Left cardiac atrium (tissue), 4 donors: Measurements from ENCODE around the gene AKAIN1. TPM values are rescaled to one million over a fixed set of nuclear protein-coding genes. Genes with fewer than 3 reads are reported as not detected.
A peak's percentile ranks its signal among the peaks of the same experiment; 100 is the strongest.

ENCODE experiments used
- ATAC-seq, 2 donors: fragments of 200-7000 bp; cut with Tn5 transposase; one replicate each; pipeline ENCODE4 v1.9.1; 2020; ENCODE audit warnings: mild to moderate bottlenecking in 2 of 2, moderate library complexity in 2 of 2
- DNase-seq: peaks from one replicate; pipeline ENCODE4 v3.0.0-alpha.2; 2020
- intact Hi-C, 2 donors: fragments of 100-400 bp; cut with DNase I; formaldehyde crosslinking; loops; one replicate each; pipeline versions ENCODE4 v1.14.1 to v1.15.1; 2022 to 2023
- long read RNA-seq: library from polyadenylated mRNA; unstranded; transcript quantifications from one replicate; pipeline ENCODE4 v2.0.0, GENCODE V29; 2021
- total RNA-seq, 2 donors: library from RNA; stranded (reverse); fragmentation: NEBNext Ultra II Directional; extraction: Animal tissue kit (Norgen Biotek cat#: 25700); gene quantifications; one replicate each; pipeline ENCODE4 v1.2.1, GENCODE V29; 2021
- donor health status: DM: no; HTN: yes; CAD: no.
- donor health status: DM: no; HTN: yes; CAD: no; lungs with severe emphysema.
- donor health status: DM: yes; HTN: yes; CAD: no.
- donor health status: Dilated cardiomyopathy.

The AKAIN1 gene, protein sequence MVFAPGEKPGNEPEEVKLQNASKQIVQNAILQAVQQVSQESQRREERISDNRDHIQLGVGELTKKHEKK
- total RNA-seq: not detected
- long read RNA-seq: 0 reads

DNA sequence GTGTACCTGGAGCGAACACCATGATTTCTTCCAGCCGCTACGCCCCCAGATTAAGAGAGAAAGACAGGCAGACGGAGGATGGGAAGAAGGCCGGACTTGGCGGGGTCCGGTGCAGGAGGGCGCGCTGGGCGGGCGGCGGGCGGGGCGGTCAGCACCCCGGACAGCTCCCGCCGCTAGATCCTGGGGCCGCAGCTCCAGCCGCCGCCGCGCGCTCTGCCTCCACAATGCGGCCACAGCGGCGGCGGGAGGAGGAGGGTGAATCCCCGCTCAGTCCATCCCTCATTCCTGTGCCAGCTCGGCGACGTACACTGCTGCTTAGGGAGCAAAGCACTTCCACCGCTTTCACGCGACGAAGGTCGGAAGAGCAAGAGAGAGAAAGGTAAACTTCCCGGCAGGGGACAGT lies at the start of gene AKAIN1:
Gene AKAIN1, minus strand, starts transcription at position 226 of the 403 bp plus-strand sequence. Its CDS starts 204 bp downstream, at position 22.
- intact Hi-C loops: no loop called here
- DNase-seq (peak; percentile 38), ATAC-seq (peak; percentile 90 to 96)

- intact Hi-C loops: no loop called here
- ATAC-seq: no peak
- DNase-seq: no peak
Observed at GRCh38 chr18:5244941-5245340, 47.9 kb upstream of the AKAIN1 start.

DNA sequence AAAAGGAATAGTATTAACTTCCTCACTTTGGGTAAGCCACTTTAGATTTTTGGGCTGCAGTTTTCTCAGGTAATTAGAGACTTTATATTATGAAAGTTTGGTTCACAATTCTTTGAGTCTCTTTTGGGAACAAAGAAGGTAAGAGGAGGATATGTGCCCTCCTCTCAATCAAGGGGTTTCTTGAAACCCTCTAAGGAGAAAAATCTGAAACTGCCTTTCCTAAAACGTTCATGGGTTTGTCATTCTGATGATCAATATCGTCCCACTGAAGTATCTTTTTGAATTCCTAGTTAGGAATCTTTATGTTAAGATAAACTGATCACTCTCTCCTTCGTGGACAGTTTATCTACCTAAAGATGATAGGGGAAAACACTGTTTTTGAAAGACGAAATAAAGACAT lies 42.4 kb upstream of the AKAIN1 start:
- intact Hi-C loops: no loop called here
- DNase-seq (no peak), ATAC-seq (no peak)

- DNase-seq (peak; percentile 51), ATAC-seq (peak; percentile 61 to 80)
- intact Hi-C loops: no loop called here
Observed at GRCh38 chr18:5238371-5238976, 41.4 kb upstream of the AKAIN1 start.

DNA sequence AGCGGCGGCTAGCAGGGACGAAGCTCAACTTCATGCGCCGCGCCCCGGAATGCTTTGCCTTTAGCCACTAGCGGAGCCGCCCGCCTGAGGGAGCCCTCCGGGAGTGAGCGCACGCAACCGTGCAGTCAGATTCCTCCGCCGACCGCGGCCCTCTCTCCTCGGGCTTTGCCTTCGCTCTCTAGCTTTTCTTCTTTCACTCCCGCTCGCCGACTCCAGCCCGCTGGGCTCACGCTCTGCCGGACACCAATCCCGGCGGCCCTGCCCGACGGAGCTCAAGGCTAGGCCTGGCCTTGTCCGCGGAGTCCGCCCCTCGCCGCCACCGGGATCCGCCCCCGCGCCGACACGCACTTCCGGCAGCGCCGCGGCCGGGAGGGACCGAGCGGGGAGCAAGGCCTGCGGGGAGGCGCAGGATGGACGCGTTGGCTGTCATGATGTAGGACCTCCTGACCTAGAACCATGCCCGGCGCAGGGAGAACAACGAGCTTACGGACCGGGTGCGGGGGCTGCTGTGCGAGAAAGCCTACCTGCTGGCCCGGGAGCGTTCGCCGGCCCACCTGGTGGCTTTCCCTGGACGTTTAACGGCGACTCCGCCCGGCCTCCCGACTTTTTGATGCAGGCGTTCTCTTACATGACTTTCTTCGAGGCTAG lies 40.8 kb upstream of the AKAIN1 start:
- ATAC-seq (peak; percentile 98 to 99), DNase-seq (peak; percentile 90)
- intact Hi-C loops: loop anchor here in 1 of 2 donors (2.0 kb wide), 1 partner anchor 57 kb away; the partner anchor contains the start of gene ZBTB14

GRCh38 chr18:5237083-5237722 lies 40.1 kb upstream of the AKAIN1 start:
- DNase-seq (peak; percentile 21), ATAC-seq (peak; percentile 46 to 66)
- intact Hi-C loops: loop anchor here in 1 of 2 donors (2.0 kb wide), 1 partner anchor 58 kb away; the partner anchor contains the start of gene ZBTB14

DNA sequence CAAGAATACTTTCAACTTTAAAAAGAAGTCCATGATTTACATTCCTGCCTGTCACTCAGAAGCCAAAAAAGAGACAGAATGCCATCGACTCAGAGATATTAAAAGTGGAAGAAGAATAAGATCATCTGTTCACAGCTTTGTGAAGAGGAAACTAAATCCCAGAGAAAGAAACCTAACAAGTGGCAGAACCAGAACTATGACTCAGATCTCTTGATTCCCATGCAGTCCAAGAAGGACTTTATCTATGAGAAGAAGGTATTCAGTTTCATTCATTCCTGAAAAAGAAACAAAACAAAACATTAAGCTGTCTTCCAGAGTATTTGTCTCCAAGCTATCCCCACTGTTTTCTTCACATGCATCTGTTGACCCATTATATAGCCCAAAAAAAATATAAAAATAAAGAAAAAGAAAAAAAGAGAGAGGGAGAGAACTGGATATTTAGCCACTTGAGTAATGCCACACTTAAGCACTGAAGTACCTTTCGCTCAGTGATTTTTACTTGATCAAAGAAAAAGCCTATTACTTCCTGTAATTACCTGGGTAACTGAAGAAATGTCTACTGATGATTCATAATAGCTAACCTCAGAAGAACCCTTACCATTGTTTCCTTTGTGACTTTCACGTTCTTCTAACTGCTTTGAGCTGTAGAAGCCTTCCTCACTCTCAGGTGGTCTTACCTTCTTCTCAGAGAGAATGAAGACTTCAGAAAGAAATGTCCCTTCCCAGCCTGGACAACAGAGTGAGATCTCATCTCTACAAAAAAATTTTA lies 17.7 kb upstream of the AKAIN1 start:
- intact Hi-C loops: no loop called here
- DNase-seq: no peak
- ATAC-seq: no peak

- no peak for DNase-seq
- ATAC-seq: no peak
- intact Hi-C loops: no loop called here
Observed at GRCh38 chr18:5207471-5208150, 10.6 kb upstream of the AKAIN1 start.

DNA sequence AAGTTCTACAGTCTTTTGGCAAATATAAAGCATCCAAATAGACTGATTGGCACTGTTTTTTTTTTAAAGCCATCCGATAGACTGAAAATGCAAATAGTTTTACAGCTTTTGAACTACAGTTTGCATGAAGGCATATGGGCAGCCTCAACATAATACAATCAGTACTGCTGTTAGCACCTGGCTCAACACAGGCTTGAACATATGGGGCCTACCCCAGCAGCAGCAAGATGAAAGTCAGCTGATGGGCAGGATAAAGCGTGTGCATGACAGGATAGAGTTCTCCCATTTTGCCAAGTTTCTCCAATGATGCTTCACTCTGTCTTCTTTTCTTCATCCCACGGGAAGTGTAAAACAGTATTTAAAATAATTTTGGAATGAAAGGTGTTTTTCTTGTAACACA lies 1.3 kb upstream of the AKAIN1 start:
- ATAC-seq (no peak), DNase-seq (no peak)
- intact Hi-C loops: no loop called here

- DNase-seq: no peak
- no peak for ATAC-seq
- intact Hi-C loops: no loop called here
Observed at GRCh38 chr18:5197461-5197860, 404 bp upstream of the AKAIN1 start.

DNA sequence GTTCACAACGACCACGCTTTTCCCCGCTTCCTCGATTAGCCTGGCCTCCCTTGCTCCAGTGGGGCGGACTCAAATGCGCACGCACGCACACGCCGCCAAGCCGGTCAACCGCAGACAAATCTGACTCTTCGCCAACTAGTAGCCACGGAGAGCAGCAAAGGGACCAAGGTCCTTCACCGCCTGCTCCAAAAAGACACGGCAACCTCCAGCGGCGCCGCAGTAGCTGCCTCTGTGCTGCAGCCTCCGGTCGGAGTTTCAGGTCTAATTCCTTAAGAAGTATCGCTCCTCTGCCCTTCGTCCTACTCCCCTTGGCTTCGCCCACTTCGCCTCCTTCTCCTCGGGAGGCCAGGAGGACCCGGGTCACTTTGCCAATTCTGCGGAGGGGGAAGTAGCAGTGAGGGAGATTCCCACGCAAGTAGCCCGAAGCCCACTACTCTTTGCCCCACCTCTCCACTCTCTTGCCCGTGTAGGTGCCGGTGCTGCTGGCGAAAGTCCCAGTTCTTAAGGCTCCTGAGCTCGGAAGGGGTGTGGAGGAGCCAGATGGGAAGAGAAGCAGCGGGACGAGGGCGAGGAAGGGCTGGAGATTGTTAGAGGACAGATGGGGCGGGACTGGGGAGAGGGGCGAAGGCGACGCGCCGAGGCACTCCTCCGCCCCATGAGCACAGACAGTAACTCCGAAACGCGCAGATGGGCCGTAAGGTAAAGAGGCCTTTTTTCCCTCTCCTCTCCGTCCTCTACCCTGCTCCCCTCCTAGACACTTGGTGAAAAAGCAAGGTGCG lies 615 bp downstream of the AKAIN1 start:
- DNase-seq: no peak
- intact Hi-C loops: no loop called here
- ATAC-seq: no peak

DNA sequence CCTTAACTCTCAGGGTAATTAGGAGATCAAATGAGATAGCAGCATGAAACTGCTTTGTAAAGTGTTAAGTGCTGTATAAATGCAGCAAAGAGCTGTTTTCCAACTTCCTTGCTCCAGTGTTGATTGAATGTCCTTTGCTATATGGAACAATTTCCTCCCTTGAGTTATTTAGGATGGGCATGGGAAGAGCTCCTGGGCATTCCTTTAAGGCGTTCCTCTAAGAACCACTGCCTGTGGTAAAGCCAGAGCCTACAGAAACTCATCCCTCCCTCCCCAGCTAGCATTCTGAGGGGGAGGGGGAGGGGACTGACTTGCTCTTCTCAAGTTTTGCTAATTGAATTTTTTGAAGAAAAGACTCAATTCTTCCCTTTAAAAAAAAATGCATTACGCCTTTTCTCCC lies 1.4 kb downstream of the AKAIN1 start:
- ATAC-seq (no peak), DNase-seq (no peak)
- intact Hi-C loops: no loop called here

GRCh38 chr18:5180254-5180653 lies 16.8 kb downstream of the AKAIN1 start:
- ATAC-seq (no peak), DNase-seq (no peak)
- intact Hi-C loops: no loop called here

- intact Hi-C loops: no loop called here
- no peak for DNase-seq
- no peak for ATAC-seq
Observed at GRCh38 chr18:5178519-5178918, 18.5 kb downstream of the AKAIN1 start.

DNA sequence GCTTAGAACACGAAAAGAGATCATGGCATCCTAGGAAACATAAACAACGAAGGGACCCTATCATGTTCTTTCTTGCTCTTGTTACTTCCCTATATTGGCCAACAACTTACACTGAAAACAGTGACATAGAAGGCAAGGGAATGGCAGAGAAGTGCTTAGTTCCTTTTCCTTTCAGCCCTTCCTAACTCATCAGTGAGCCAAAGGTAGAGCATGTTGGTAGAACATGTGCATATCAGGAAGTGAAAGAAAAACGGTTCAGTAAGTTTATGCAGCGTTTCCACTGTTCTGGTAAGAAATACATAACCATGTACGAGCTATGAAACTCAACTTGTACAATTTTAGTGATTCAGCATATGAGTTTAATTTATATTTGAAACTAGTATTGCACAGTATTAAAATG lies 21.7 kb downstream of the AKAIN1 start:
- intact Hi-C loops: no loop called here
- DNase-seq (no peak), ATAC-seq (no peak)

- ATAC-seq (no peak), DNase-seq (no peak)
- intact Hi-C loops: no loop called here
Observed at GRCh38 chr18:5173646-5174045, 23.4 kb downstream of the AKAIN1 start.

DNA sequence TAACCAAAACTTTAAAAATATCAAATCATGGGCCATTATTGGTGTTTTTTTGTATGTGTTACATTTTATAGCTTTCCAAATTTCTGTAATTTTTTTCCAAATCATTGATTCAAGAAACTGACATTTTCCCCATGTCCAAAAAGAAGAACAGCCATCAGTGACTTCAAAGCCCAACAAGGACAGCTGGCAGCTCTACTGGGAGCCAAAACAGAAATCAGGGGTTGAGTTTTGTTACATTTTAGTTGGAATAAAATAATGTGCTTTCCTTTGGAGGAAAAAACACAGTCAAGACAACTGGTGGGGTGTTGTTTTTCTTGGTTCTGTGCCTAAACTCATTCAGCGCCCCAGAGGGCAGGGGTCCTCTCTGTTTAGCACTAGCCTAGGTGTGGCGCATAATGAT lies 23.8 kb downstream of the AKAIN1 start:
- no peak for ATAC-seq

GRCh38 chr18:5167831-5168230 lies 29.2 kb downstream of the AKAIN1 start:
- DNase-seq (no peak), ATAC-seq (no peak)
- intact Hi-C loops: no loop called here

More for the DNA sequence above, 23.8 kb downstream of the AKAIN1 start:
- no peak for DNase-seq
- intact Hi-C loops: no loop called here
